ENCODE data around the gene BTBD16.
A peak's percentile ranks its signal among the peaks of the same experiment; 100 is the strongest.

Gene BTBD16

DNA sequence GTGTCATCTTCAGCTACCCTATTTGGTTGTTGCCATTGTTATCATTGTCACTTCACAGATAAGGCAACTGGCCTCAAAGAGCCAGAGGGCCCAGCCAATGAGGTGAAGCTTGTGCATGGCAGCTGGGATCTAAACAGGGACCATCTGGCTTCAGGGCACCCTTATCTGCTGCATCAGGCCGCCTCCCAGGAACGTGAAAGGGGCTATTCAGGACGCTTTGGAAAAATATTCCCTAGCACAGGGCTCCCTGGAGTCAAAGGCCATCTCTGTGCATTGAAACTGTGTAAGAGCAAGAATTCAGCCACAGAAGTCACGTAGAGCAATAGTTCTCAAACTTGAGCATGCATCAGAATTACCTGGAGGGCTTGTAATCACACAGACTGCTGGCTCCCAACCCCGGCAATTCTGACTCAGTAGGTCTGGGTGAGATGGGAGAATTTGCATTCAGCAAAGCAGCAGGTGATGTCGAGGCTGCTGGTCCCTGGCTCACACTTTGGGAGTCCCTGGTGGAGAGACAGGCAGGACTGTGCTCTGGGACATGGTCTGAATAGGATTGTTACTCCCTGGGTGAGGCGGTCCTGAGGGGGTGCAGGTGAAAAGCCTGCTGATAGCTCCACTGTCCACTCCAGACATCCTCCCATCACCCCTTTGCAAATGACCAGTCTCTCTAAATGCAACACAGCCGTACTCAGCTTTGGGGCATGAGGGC lies 81.9 kb downstream of the BTBD16 start:
- TF ChIP-seq GATA2 (IDR thresholded peaks at IDR 0.05; ENCODE audit: low read depth, low read length): peak; percentile 70
- TF ChIP-seq GATA3 (IDR thresholded peaks at IDR 0.05; ENCODE audit: low read depth, low read length): peak; percentile 48; the same call in 1 of the 2 replicates

DNA sequence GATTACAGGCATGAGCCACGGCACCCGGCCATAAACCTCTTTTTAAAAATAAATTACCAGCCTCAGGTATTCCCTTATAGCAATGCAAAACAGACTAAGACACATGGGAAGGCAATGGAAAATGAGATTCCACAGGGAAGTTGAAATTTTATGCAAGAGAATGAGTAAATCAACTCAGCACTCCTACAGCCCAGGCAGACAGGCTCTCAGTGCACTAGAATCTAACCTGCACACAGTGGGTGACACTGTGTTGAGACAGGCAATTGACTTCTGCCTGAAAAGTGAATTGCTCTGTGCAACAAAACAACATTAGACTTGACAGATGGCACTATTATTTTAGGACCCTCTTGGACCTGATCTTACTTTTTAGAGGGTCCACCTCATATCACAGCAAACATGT lies 83.3 kb downstream of the BTBD16 start:
- TF ChIP-seq GATA2 (IDR thresholded peaks at IDR 0.05; ENCODE audit: low read depth, low read length) (no peak), GATA3 (IDR thresholded peaks at IDR 0.05; ENCODE audit: low read depth, low read length) (no peak)

GRCh38 chr10:122357685-122358084 lies 86.6 kb downstream of the BTBD16 start:
- TF ChIP-seq GATA3 (IDR thresholded peaks at IDR 0.05; ENCODE audit: low read depth, low read length): no peak
- TF ChIP-seq GATA2 (IDR thresholded peaks at IDR 0.05; ENCODE audit: low read depth, low read length): no peak

GRCh38 chr10:122359621-122360020 lies 88.5 kb downstream of the BTBD16 start:
- no peak for TF ChIP-seq GATA3 (IDR thresholded peaks at IDR 0.05; ENCODE audit: low read depth, low read length)

DNA sequence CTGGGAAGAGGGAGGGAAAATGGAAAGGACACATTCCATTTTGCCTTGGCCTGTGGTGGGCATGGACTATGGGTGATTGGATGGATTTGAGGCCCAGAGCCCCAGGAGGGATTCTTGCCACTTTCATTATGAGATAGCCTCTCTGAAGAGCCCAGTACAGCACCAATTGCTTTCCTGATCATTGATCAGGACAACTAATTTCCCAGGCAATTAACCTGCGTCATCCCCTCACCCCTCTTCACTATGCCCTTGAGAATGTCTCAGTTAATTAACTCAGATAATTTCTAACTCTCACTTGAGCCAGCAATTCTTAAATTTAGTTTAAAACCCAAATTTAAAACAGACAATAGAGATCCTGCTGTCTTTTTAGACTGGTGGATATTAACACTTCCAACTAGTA lies 90.0 kb downstream of the BTBD16 start:
- no peak for TF ChIP-seq GATA3 (IDR thresholded peaks at IDR 0.05; ENCODE audit: low read depth, low read length)
- no peak for TF ChIP-seq GATA2 (IDR thresholded peaks at IDR 0.05; ENCODE audit: low read depth, low read length)

DNA sequence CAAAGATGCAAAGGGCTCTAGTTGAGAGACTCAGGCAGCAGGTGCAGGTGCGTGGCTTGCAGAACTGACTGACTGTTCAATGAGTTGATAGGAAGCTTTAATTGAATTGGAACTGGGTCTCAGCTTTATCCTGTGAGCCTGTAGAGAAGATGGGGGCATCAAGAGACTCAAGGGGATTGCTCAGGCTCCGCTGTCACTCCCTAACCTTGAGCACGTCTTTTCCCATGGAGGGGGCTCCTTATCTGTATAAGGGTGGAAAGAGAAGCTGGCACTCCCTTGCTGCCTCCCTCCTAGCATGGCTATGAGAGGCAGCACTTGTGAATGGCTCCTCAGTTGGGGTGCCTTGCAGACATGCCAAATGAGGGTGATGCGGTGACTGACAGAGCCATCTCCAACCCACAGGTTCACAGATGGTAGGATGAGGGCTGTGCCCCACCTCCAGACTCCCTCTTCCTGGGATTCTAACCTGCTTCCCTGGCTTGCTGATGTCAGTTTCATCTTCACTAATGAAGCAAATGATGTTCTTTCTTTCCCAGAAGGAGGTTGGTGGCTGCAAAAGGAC lies 91.0 kb downstream of the BTBD16 start:
- TF ChIP-seq GATA2 (IDR thresholded peaks at IDR 0.05; ENCODE audit: low read depth, low read length) (no peak), GATA3 (IDR thresholded peaks at IDR 0.05; ENCODE audit: low read depth, low read length) (no peak)

GRCh38 chr10:122362621-122363020 lies 91.5 kb downstream of the BTBD16 start:
- TF ChIP-seq GATA2 (IDR thresholded peaks at IDR 0.05; ENCODE audit: low read depth, low read length): no peak
- TF ChIP-seq GATA3 (IDR thresholded peaks at IDR 0.05; ENCODE audit: low read depth, low read length): no peak

DNA sequence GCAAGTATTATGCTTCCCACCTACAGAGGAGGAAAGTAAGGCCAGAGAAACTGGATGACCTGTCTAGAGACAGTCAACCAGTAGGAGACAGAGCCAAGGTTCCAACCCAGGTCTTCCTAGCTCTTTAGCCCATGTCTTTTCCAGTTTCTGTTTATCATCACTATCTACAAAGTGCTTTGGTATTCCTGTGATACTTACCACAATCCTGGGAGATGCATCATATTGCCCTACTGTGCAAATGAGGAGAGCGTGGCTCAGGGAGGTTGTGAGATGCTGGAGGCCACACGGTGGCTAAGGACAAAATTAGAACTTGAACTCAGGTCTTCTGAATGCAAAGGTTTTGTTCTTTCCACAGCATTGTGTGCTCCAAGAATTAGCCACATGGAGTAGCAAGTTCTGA lies 92.2 kb downstream of the BTBD16 start:
- TF ChIP-seq GATA3 (IDR thresholded peaks at IDR 0.05; ENCODE audit: low read depth, low read length): no peak
- TF ChIP-seq GATA2 (IDR thresholded peaks at IDR 0.05; ENCODE audit: low read depth, low read length): no peak

GRCh38 chr10:122363722-122364463 lies 92.8 kb downstream of the BTBD16 start:
- TF ChIP-seq GATA2 (IDR thresholded peaks at IDR 0.05; ENCODE audit: low read depth, low read length) (no peak), GATA3 (IDR thresholded peaks at IDR 0.05; ENCODE audit: low read depth, low read length) (no peak)

GRCh38 chr10:122368502-122369254 lies 97.6 kb downstream of the BTBD16 start:
- TF ChIP-seq GATA2 (IDR thresholded peaks at IDR 0.05; ENCODE audit: low read depth, low read length) (no peak), GATA3 (IDR thresholded peaks at IDR 0.05; ENCODE audit: low read depth, low read length) (no peak)

DNA sequence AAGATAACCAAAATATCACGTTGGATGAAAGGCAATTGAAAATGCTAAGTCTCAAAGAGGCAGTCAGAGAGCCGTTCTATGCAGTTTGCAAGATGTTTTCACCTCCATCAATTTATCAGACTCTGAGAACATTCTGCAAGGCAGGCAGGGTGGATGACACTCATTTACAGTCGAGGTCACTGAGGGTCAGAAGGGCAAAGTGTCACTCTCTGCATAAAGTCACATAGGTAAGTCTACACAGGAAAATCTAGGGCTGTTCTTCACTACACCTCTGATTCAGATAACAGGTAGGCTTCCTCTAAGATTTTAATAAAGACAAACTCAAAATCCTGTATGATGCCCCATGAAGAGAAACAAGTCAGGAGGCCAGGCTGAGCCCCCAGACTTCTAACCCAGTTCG lies 102.0 kb downstream of the BTBD16 start:
- TF ChIP-seq GATA3 (IDR thresholded peaks at IDR 0.05; ENCODE audit: low read depth, low read length) (no peak), GATA2 (IDR thresholded peaks at IDR 0.05; ENCODE audit: low read depth, low read length) (no peak)

GRCh38 chr10:122373721-122374120 lies 102.6 kb downstream of the BTBD16 start:
- TF ChIP-seq GATA3 (IDR thresholded peaks at IDR 0.05; ENCODE audit: low read depth, low read length) (no peak), GATA2 (IDR thresholded peaks at IDR 0.05; ENCODE audit: low read depth, low read length) (no peak)

DNA sequence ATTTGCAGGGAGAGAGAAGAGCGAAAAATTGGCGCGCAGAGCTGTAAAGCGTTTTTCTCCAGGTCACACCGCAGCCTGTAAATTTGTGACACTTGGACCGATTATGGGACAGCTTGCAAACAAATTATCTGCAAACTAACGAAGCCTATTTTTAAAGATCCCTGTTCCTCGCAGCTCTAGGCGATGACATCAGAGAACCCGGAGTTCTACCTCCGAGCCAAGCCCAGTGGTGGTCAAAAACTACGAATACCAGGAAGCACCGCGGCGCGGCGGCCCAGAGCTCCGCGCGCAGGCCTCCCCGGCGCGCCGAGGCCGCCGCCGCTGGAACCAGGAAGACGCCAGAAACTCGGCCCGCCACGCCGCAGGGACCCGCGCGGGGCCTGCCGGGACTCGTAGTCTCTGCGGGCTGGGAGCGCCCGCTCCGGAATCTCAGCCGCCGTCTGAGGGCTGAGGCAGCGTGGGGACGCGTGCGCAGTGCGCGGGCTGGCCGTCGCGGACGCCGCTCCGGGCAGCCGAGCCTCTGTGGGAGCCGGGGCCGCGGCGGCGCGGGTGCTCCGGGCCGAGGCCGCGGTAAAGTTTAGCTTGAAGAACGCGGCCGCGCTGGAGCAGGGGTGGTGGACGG lies 103.3 kb downstream of the BTBD16 start, which contains the start of gene PLEKHA1:
Gene PLEKHA1 (plus strand): TSS at position 472 of the 622 bp plus-strand sequence. CDS start 18,493 bp downstream, outside the sequence.
- TF ChIP-seq GATA2 (IDR thresholded peaks at IDR 0.05; ENCODE audit: low read depth, low read length) (no peak), GATA3 (IDR thresholded peaks at IDR 0.05; ENCODE audit: low read depth, low read length) (no peak)

All from SH-SY5Y (cell line).